Endometrial microvascular endothelial cells (primary cell): ENCODE data around the gene PRRC1. TPM values are rescaled to one million over a fixed set of nuclear protein-coding genes. Genes with fewer than 3 reads are reported as not detected.
"Not testable (repeated sequence)": the region's sequence is repeated elsewhere in the genome, so short reads cannot be mapped to it uniquely, and the experiment has no call there.

Experiments used
- in situ Hi-C: cut with HindIII; loops from 2 replicates; pipeline ENCODE4 v1.10.0; 2017; ENCODE audit warnings: low sequenced_read_pairs, low pct_unique_long_range_greater_than_20kb; ENCODE audit errors: inconsistent ontology term
- total RNA-seq: library from RNA; depleted of rRNA; stranded (reverse); fragments of >200 nt; gene quantifications from one replicate; pipeline ENCODE4 v1.2.3, GENCODE V29; 2015; ENCODE audit errors: inconsistent ontology term

Gene PRRC1
- total RNA-seq, 1 donor from 2014 or later: 39.7 TPM

GRCh38 chr5:127529904-127530682, 12.7 kb downstream of the PRRC1 start:
- in situ Hi-C loops: no loop called here

DNA sequence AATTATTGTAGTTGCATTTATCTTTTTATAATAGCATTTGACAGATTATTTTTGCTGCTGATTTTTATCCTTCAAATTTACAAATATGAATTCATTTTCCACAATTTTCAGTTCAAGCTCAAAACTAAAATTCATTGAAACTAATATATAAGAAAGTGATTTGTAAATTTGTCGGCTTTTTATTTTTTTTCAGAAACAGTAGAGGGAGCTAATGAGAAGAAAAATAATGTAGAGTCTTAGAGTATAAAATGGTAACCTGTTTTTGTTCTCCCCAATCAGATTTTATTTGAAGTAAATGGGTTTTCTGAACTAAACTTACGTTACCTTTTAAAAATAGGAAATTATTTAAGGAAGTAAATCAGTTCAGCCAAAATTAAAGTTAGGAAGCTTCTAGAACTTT, 19.2 kb downstream of the PRRC1 start:
- in situ Hi-C loops: no loop called here

- in situ Hi-C loops: not testable (repeated sequence)
Measured at GRCh38 chr5:127540553-127540952, 23.1 kb downstream of the PRRC1 start.

GRCh38 chr5:127545249-127545648, 27.8 kb downstream of the PRRC1 start:
- in situ Hi-C loops: not testable (repeated sequence)

DNA sequence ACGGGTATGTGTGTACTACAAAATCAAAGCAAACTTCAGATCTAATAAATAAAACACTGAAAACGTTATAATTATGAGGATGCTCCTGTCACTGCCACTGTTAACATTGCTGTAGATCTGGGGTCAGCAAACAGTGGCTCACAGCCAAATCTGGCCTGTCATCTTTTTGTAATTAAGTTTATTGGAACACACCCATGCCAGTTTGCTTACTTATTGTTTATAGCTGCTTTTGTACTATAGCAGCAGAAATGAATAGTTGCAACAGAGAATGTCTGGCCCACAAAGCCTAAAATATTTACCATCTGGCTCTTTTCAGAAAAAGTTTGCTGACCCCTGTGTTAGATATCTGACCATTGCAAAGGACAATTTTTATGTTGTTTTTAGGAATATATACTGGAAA, 32.1 kb downstream of the PRRC1 start:
- in situ Hi-C loops: no loop called here

GRCh38 chr5:127550652-127551409, 33.4 kb downstream of the PRRC1 start:
- in situ Hi-C loops: no loop called here

DNA sequence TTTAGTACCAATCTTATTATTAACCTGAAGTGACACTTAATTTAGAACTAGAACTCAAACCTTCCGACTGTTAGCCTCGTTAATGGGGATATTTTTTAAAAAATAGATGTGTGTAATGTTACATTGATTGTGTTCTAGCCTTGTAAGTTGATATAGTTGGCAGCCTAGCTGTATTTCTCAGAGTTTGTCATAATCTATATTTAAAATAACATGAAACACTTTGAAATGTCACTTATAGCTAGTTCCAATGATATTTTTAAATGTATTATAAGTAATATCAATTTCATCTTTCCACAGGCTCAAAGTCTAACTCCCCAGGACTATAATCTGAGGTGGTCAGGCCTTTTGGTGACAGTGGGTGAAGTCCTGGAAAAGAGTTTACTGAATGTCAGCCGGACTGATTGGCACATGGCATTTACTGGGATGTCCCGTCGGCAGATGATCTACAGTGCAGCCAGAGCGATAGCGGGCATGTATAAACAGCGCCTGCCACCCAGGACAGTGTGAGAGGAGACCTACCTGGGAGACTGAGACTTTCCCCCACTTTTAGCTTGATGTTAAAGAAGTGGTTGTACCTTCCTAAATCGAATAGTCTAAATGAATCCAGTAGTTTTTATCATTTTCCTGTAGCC, 34.1 kb downstream of the PRRC1 start:
- in situ Hi-C loops: no loop called here

DNA sequence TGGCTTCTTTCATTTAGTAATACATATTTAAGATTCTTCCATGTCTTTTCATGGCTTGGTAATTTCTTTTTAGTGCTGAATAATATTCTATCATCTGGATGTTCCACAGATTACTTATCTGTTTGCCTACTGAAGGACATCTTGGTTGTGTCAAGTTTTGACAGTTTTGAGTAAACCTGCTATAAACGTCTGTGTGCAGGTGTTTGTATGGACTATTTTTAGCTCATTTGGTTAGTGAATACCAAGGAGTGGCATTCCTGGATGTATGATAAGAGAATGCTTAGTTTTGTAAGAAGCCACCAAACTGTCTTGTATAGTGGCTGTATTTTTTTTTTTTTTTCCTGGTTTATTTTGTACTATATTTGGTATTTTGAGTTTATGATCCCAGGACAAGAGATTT, 38.4 kb downstream of the PRRC1 start:
- in situ Hi-C loops: no loop called here

- in situ Hi-C loops: no loop called here
Measured at GRCh38 chr5:127556609-127557334, 39.3 kb downstream of the PRRC1 start.

- in situ Hi-C loops: no loop called here
Measured at GRCh38 chr5:127558273-127558672, 40.8 kb downstream of the PRRC1 start.

DNA sequence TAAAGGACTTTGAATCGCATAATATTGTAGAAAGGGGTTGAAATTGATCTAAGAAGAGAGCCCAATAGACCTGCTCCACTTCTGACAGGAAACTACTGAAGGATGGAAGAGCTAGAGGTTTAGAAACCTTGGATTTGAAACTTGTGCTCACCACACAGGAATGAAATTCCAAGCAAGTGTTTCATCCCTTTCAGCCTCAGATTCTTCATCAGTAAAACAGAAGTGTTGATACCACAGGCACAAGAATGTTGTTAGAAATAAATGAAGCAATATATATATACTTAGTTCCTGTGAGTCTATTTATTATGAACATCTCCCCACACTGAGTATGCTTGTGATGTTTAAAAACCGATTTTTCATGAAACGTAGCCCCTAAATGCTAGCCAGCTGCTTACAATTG, 43.8 kb downstream of the PRRC1 start:
- in situ Hi-C loops: no loop called here

DNA sequence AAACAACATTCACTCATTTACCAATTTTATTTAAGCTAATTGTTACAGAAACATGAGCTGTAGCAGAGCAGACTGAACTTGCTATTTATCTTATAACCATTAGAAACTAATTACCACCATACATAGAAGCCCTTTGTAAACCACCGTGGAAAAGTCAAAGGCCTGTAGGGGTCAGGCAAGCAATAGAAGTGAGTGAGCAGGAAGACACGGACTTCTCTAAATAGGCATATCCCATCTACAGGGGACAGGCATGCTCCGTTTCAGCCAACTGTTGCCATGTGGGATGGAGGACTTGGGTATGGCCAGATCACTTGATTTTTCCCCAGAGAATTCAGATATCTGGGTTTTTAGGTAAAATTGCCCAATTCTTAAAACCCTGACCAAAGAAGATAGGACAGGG, 44.8 kb downstream of the PRRC1 start:
- in situ Hi-C loops: no loop called here

DNA sequence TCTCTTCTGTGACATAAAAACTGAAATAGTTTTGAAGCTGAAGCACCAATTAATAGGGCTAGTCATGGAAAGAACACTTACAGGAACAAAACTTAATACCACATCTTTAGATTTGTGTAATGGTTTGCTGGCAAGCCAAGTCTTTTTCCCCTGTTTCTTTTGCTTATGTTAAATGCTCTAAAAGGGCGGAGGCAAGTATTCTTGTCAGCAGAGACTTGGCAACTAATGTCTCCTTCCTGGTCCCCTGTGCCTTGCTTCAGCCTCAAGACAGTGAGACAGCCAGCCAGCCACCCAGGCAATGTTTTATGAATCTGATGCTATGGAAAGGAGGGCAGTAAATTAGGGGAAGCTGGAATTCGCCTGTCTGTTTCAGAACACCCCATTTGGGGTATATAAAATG, 45.7 kb downstream of the PRRC1 start:
- in situ Hi-C loops: no loop called here

DNA sequence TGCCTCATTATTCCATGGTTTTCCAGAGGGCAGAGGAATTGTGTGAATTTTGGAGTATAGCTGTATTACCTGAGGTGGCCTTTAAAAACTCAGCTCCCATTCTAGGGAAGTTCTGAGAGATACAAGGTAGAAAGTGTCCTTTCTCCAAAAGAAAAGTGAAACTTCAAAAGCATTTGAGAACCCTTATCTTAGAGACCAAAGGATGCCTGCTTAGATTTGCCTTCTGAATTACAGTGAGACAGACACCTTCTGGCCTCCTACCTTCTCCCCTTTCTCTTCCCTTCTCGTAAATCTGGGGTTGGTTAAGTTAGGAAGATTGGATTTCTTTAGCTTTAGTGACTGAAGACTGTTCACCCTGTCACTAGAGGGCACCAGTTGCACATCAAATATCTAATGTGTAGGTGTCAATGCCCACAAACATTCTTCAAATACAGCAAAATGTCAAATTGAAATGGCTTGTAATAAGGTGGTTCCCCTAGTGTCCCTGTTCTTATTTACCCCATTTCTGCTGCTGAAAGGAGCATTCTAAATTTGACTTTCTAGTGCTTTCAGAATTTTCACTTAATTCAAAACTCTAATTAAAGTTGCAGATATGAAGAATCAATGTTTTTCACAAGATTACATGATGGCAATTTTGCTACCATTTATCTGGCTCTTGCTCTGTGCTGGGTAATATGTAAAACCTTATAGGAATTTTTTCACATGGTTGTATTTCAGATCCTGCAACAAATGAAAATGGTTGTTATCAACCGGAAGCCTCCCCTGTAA, 46.7 kb downstream of the PRRC1 start:
- in situ Hi-C loops: no loop called here

- in situ Hi-C loops: no loop called here
Measured at GRCh38 chr5:127565586-127566270, 48.3 kb downstream of the PRRC1 start.

DNA sequence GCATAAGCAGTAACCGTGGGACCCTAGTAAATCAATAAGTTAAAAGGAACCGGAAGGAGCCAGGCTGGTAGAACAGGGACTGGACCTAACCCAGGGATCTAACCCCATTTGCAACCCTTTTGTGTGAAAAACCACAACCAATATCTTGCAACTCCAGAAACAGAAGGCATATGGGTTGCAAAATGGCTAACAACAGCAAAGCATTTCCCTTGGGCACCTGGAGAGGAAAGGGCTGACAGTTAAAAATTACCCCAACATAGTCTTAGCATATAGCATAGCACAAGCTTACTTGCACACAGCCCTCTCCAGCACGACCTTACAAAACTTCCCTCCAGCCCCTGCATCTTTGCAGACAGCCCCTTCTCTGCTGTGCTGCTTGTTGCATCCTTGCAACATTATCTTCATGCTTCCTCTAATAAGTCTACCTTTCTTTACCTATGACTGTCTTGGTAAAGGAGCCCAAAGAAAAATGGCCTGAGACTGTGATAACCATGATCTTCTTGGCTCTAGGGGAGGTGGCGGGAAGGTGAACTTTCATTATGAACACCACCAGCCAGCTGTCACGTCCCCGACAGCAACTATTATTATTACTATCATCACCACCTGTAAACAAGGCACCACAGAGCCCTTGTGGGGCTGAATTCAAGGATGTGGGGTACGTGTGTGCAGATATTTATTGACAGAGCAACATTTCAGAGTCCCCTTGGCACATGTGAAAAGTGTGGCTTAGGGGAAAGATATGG, 49.8 kb downstream of the PRRC1 start:
- in situ Hi-C loops: no loop called here

GRCh38 chr5:127568166-127568565, 50.7 kb downstream of the PRRC1 start:
- in situ Hi-C loops: no loop called here
